HFFc6 (cell line): ENCODE data around the gene TMEM175. TPM values are rescaled to one million over a fixed set of nuclear protein-coding genes. Genes with fewer than 3 reads are reported as not detected.

ENCODE experiments used
- DNase-seq: peaks from one replicate; pipeline ENCODE4 v3.0.0-alpha.2; 2018
- H3K27ac Mint-ChIP-seq: 2 replicates; pipeline ENCODE4 v1.8.0; 2020; ENCODE audit warnings: mild to moderate bottlenecking, mixed read lengths
- H3K27me3 Mint-ChIP-seq: 2 replicates; pipeline ENCODE4 v1.8.0; 2021; ENCODE audit warnings: mild to moderate bottlenecking, moderate library complexity, mixed read lengths; ENCODE audit not compliant: insufficient read depth
- H3K36me3 Mint-ChIP-seq: 2 replicates; pipeline ENCODE4 v1.8.0; 2021; ENCODE audit warnings: low read depth, mixed read lengths
- H3K4me1 Mint-ChIP-seq: 2 replicates; pipeline ENCODE4 v1.8.0; 2020; ENCODE audit warnings: low read depth, mixed read lengths
- H3K4me3 Mint-ChIP-seq: 2 replicates; pipeline ENCODE4 v1.8.0; 2020; ENCODE audit warnings: mild to moderate bottlenecking, moderate library complexity, mixed read lengths
- H3K9me3 Mint-ChIP-seq: 2 replicates; pipeline ENCODE4 v1.8.0; 2020; ENCODE audit warnings: mild to moderate bottlenecking, mixed read lengths
- CTCF ChIP-seq: fragments of 200-600 bp; sonication (generic); IDR thresholded peaks from 2 replicates; pipeline ENCODE4 v1.5.0; 2021; ENCODE audit warnings: antibody characterized with exemption, mild to moderate bottlenecking
- total RNA-seq, 6 experiments: library from RNA; stranded (reverse); fragmentation: NEBNext Ultra II Directional; extraction: Animal tissue kit (Norgen Biotek cat#: 25700); gene quantifications; 2 replicates in 1 of 6; 3 replicates in 5 of 6; pipeline ENCODE4 v1.2.3, GENCODE V29; 2021

TMEM175 gene
- total RNA-seq, 6 experiments from 2014 or later = 27.8 to 41.8 (median 34.1) TPM

- DNase-seq = no peak
- Mint-ChIP-seq H3K4me3 (no peak overlapping the region), H3K27me3 (peaks cover 18% of the 10 kb centered on the region), H3K27ac (no peak overlapping the region), H3K9me3 (no peaks in the 10 kb centered on the region), H3K4me1 (no peaks in the 10 kb centered on the region), H3K36me3 (no peaks in the 10 kb centered on the region)
- no peak for TF ChIP-seq CTCF
Measured at GRCh38 chr4:999882-1000425, 67.7 kb downstream of the TMEM175 start.

GRCh38 chr4:1000686-1001260, 68.5 kb downstream of the TMEM175 start:
- Mint-ChIP-seq H3K4me3 (no peak overlapping the region), H3K27ac (no peak overlapping the region), H3K9me3 (no peaks in the 10 kb centered on the region), H3K4me1 (no peaks in the 10 kb centered on the region), H3K36me3 (no peaks in the 10 kb centered on the region), H3K27me3 (peaks cover 18% of the 10 kb centered on the region)
- DNase-seq = no peak
- no peak for TF ChIP-seq CTCF

GRCh38 chr4:1001561-1002130, 69.4 kb downstream of the TMEM175 start:
- Mint-ChIP-seq H3K4me1 (no peaks in the 10 kb centered on the region), H3K9me3 (peaks cover under 1% of the 10 kb centered on the region; the same call in 1 of the 2 replicates), H3K27me3 (peaks cover 22% of the 10 kb centered on the region)

GRCh38 chr4:1002131-1002630, 69.9 kb downstream of the TMEM175 start:
- TF ChIP-seq CTCF = no peak
- Mint-ChIP-seq H3K4me3 (no peak overlapping the region), H3K27ac (no peak overlapping the region), H3K9me3 (peaks cover 5% of the 10 kb centered on the region), H3K4me1 (no peaks in the 10 kb centered on the region), H3K27me3 (peaks cover 27% of the 10 kb centered on the region), H3K36me3 (no peaks in the 10 kb centered on the region)
- DNase-seq = no peak

More at GRCh38 chr4:1001561-1002130, 69.4 kb downstream of the TMEM175 start:
- Mint-ChIP-seq H3K27ac (no peak overlapping the region), H3K4me3 (no peak overlapping the region), H3K36me3 (no peaks in the 10 kb centered on the region)
- no peak for TF ChIP-seq CTCF
- no peak for DNase-seq

GRCh38 chr4:1002631-1003251, 70.5 kb downstream of the TMEM175 start:
- no peak for DNase-seq
- Mint-ChIP-seq H3K4me3 (no peak overlapping the region), H3K36me3 (no peaks in the 10 kb centered on the region), H3K4me1 (no peaks in the 10 kb centered on the region), H3K27ac (no peak overlapping the region), H3K9me3 (peaks cover 8% of the 10 kb centered on the region), H3K27me3 (peaks cover 29% of the 10 kb centered on the region)
- TF ChIP-seq CTCF = no peak
